Mesenchymal stem cell (in vitro differentiated cells and primary cell): Measurements from ENCODE around the gene SLC16A10. TPM values are rescaled to one million over a fixed set of nuclear protein-coding genes. Genes with fewer than 3 reads are reported as not detected.
A peak's percentile ranks its signal among the peaks of the same experiment; 100 is the strongest.

Experiments
- DNase-seq: peaks from one replicate; pipeline ENCODE4 v3.0.0-alpha.2; 2013
- H2AFZ ChIP-seq: one replicate; pipeline ENCODE4 v1.6.1; 2013; ENCODE audit warnings: low read depth, mild to moderate bottlenecking, control low read depth, inconsistent platforms, low read length, moderate library complexity
- H2AK5ac ChIP-seq: 2 replicates; pipeline ENCODE4 v1.6.1; 2013; ENCODE audit warnings: low read length, moderate library complexity, mild to moderate bottlenecking, inconsistent platforms; ENCODE audit not compliant: severe bottlenecking
- H2BK120ac ChIP-seq: one replicate; pipeline ENCODE4 v1.6.1; 2013; ENCODE audit warnings: low read depth, mild to moderate bottlenecking, inconsistent platforms, low read length, moderate library complexity
- H2BK12ac ChIP-seq, 2 experiments: one replicate each; pipeline ENCODE4 v1.6.1; 2013; ENCODE audit warnings: inconsistent platforms in 2 of 2, low read length in 2 of 2, mild to moderate bottlenecking in 2 of 2, moderate library complexity in 2 of 2, control low read depth in 1 of 2
- H2BK15ac ChIP-seq: one replicate; pipeline ENCODE4 v1.6.1; 2013; ENCODE audit warnings: mild to moderate bottlenecking, low read depth, inconsistent platforms; ENCODE audit not compliant: poor library complexity, severe bottlenecking
- H2BK5ac ChIP-seq: 2 replicates; pipeline ENCODE4 v1.6.1; 2013; ENCODE audit warnings: low read depth, mild to moderate bottlenecking, low read length, control low read depth, inconsistent platforms; ENCODE audit not compliant: poor library complexity, severe bottlenecking
- H3K14ac ChIP-seq, 2 experiments: one replicate each; pipeline ENCODE4 v1.6.1; 2013; ENCODE audit warnings: inconsistent platforms in 2 of 2, low read length in 2 of 2, control low read depth in 1 of 2, mild to moderate bottlenecking in 1 of 2, moderate library complexity in 1 of 2
- H3K18ac ChIP-seq, 2 experiments: one replicate each; pipeline ENCODE4 v1.6.1; 2013; ENCODE audit warnings: inconsistent platforms in 2 of 2, low read length in 2 of 2, control low read depth in 1 of 2, low read depth in 1 of 2, mild to moderate bottlenecking in 1 of 2
- H3K23ac ChIP-seq, 2 experiments: one replicate each; pipeline ENCODE4 v1.6.1; 2013; ENCODE audit warnings: inconsistent platforms in 2 of 2, low read length in 2 of 2, mild to moderate bottlenecking in 2 of 2, moderate library complexity in 2 of 2, control low read depth in 1 of 2
- H3K27ac ChIP-seq: 2 replicates; pipeline ENCODE4 v1.5.1; 2013; ENCODE audit warnings: mild to moderate bottlenecking, moderate library complexity, low read length, control low read depth, inconsistent platforms; ENCODE audit not compliant: poor library complexity, severe bottlenecking
- H3K27me3 ChIP-seq, 2 experiments: 2 replicates each; pipeline versions ENCODE4 v1.6.1 to v1.7.0; 2013; ENCODE audit warnings: low read length in 2 of 2, mild to moderate bottlenecking in 2 of 2, moderate library complexity in 2 of 2, control low read depth in 1 of 2, inconsistent platforms in 1 of 2; ENCODE audit not compliant: control insufficient read depth in 1 of 2, insufficient read depth in 1 of 2
- H3K36me3 ChIP-seq, 2 experiments: 2 replicates each; pipeline versions ENCODE4 v1.6.1 to v1.7.0; 2013; ENCODE audit warnings: low read length in 2 of 2, control low read depth in 1 of 2, inconsistent platforms in 1 of 2, low read depth in 1 of 2, mild to moderate bottlenecking in 1 of 2; ENCODE audit not compliant: insufficient read depth in 2 of 2, control insufficient read depth in 1 of 2
- H3K4ac ChIP-seq, 2 experiments: one replicate each; pipeline ENCODE4 v1.6.1; 2013; ENCODE audit warnings: inconsistent platforms in 2 of 2, low read length in 2 of 2, mild to moderate bottlenecking in 2 of 2, moderate library complexity in 2 of 2, control low read depth in 1 of 2, low read depth in 1 of 2
- H3K4me1 ChIP-seq: 2 replicates; pipeline ENCODE4 v1.6.1; 2013; ENCODE audit warnings: low read depth, low read length, control low read depth; ENCODE audit not compliant: control insufficient read depth, insufficient read depth
- H3K4me2 ChIP-seq: 2 replicates; pipeline ENCODE4 v1.6.1; 2013; ENCODE audit warnings: low read length, mild to moderate bottlenecking, inconsistent platforms; ENCODE audit not compliant: poor library complexity, severe bottlenecking
- H3K4me3 ChIP-seq, 2 experiments: 2 replicates each; pipeline versions ENCODE4 v1.5.1 to v1.7.0; 2013; ENCODE audit warnings: low read length in 2 of 2, mild to moderate bottlenecking in 2 of 2, control low read depth in 1 of 2, low read depth in 1 of 2; ENCODE audit not compliant: insufficient read depth in 1 of 2
- H3K79me1 ChIP-seq: replicated peaks from 2 replicates; pipeline ENCODE4 v1.6.1; 2013; ENCODE audit warnings: mild to moderate bottlenecking, control low read depth, low read length, inconsistent platforms; ENCODE audit not compliant: poor library complexity, severe bottlenecking
- H3K9ac ChIP-seq: 2 replicates; pipeline ENCODE4 v1.7.0; 2013; ENCODE audit warnings: mild to moderate bottlenecking, low read length, moderate library complexity
- H3K9me3 ChIP-seq: 2 replicates; pipeline ENCODE4 v1.7.0; 2013; ENCODE audit warnings: mild to moderate bottlenecking, low read length; ENCODE audit not compliant: control insufficient read depth
- H4K8ac ChIP-seq: one replicate; pipeline ENCODE4 v1.6.1; 2013; ENCODE audit warnings: inconsistent platforms, mild to moderate bottlenecking, low read length, moderate library complexity
- H4K91ac ChIP-seq: one replicate; pipeline ENCODE4 v1.6.1; 2013; ENCODE audit warnings: mild to moderate bottlenecking, low read length, inconsistent platforms
- WGBS: methylation state at CpG from one replicate; pipeline ENCODE4 v1.1.7; 2013; ENCODE audit warnings: mixed read lengths; 5-methylcytosine and 5-hydroxymethylcytosine counted together
- small RNA-seq: library from polyadenylated mRNA; stranded (forward); fragments of <200 nt; extraction: miRNeasy Mini kit (QIAGEN cat#:217004); gene quantifications from one replicate; pipeline ENCODE3, GENCODE V24; 2013; ENCODE audit warnings: low read depth

SLC16A10 gene

GRCh38 chr6:111277819-111278218 is 190.5 kb downstream of the SLC16A10 start:
- Histone ChIP-seq H3K4me2 (no peak overlapping the region), H3K23ac (no peak overlapping the region), H2BK5ac (no peak overlapping the region), H3K79me1 (peaks cover 27% of the 10 kb centered on the region), H2AK5ac (no peak overlapping the region), H4K8ac (no peak overlapping the region), H3K4ac (no peak overlapping the region), H3K9ac (no peak overlapping the region), H4K91ac (no peak overlapping the region), H3K9me3 (peaks cover 34% of the 10 kb centered on the region), H2BK120ac (no peak overlapping the region), H2BK12ac (no peak overlapping the region), H3K27me3 (no peaks in the 10 kb centered on the region), H3K18ac (no peak overlapping the region), H3K4me1 (peaks cover 3% of the 10 kb centered on the region), H2BK15ac (no peak overlapping the region), H3K4me3 (no peak overlapping the region), H2AFZ (no peak overlapping the region), H3K27ac (no peak overlapping the region), H3K14ac (no peak overlapping the region), H3K36me3 (peaks cover 24 to 72% of the 10 kb centered on the region in 2 experiments)
- 100% methylated on average over 1 of the region's 1 CpG for WGBS
- no peak for DNase-seq

- Histone ChIP-seq H3K4me1 (peaks cover 10% of the 10 kb centered on the region), H2BK120ac (no peak overlapping the region), H3K4ac (no peak overlapping the region), H3K36me3 (peaks cover 26 to 63% of the 10 kb centered on the region in 2 experiments), H2BK12ac (no peak overlapping the region), H3K27ac (no peak overlapping the region), H2BK15ac (no peak overlapping the region), H3K18ac (no peak overlapping the region), H2AK5ac (no peak overlapping the region), H3K23ac (no peak overlapping the region), H4K8ac (no peak overlapping the region), H3K4me2 (no peak overlapping the region), H3K9ac (no peak overlapping the region), H2AFZ (no peak overlapping the region), H3K27me3 (no peaks in the 10 kb centered on the region), H3K79me1 (peaks cover 25% of the 10 kb centered on the region), H3K4me3 (no peak overlapping the region), H3K14ac (no peak overlapping the region), H3K9me3 (peaks cover 27% of the 10 kb centered on the region), H2BK5ac (no peak overlapping the region), H4K91ac (no peak overlapping the region)
- 93% methylated on average over 2 of the region's 2 CpGs for WGBS
- DNase-seq: no peak
These were observed 191.4 kb downstream of the SLC16A10 start for GRCh38 chr6:111278731-111279130.

GRCh38 chr6:111280445-111280955 is 193.2 kb downstream of the SLC16A10 start:
- H4K91ac ChIP-seq: no peak overlapping the region
- no peak overlapping the region for H4K8ac ChIP-seq
- peaks cover 25% of the 10 kb centered on the region for H3K79me1 ChIP-seq
- no peaks in the 10 kb centered on the region for H3K27me3 ChIP-seq
- no peak overlapping the region for H3K4ac ChIP-seq
- peak; percentile 49 for DNase-seq
- no peak overlapping the region for H2BK12ac ChIP-seq
- peaks cover 21 to 47% of the 10 kb centered on the region in 2 experiments for H3K36me3 ChIP-seq
- H3K9me3 ChIP-seq: peaks cover 11% of the 10 kb centered on the region
- H3K27ac ChIP-seq: no peak overlapping the region
- no peak overlapping the region for H3K4me2 ChIP-seq
- no CpG with 5 or more reads among the region's 4 CpGs for WGBS
- H3K14ac ChIP-seq: no peak overlapping the region
- H3K18ac ChIP-seq: no peak overlapping the region
- H2BK120ac ChIP-seq: no peak overlapping the region
- H2BK15ac ChIP-seq: no peak overlapping the region
- no peak overlapping the region for H3K4me3 ChIP-seq
- H3K9ac ChIP-seq: no peak overlapping the region
- H2BK5ac ChIP-seq: no peak overlapping the region
- no peak overlapping the region for H2AK5ac ChIP-seq
- peaks cover 10% of the 10 kb centered on the region for H3K4me1 ChIP-seq
- no peak overlapping the region for H3K23ac ChIP-seq
- H2AFZ ChIP-seq: no peak overlapping the region

Small RNAs within 50 kb of the gene (small RNA-seq; reads per million reads assigned to genes)
- gene RNU6-960P: not detected
